Pancreas (tissue), 10 donors: ENCODE results near the gene SND1. TPM values are rescaled to one million over a fixed set of nuclear protein-coding genes. Genes with fewer than 3 reads are reported as not detected.

Experiments
- ATAC-seq, 4 donors: fragments of 200-7000 bp; cut with Tn5 transposase; one replicate each; pipeline versions ENCODE4 v1.8.0 to v1.9.1; 2020; ENCODE audit warnings: mild to moderate bottlenecking in 4 of 4, moderate library complexity in 4 of 4
- DNase-seq, 6 donors: peaks; one replicate each; pipeline ENCODE4 v3.0.0-alpha.2; 2020
- FAIRE-seq: peaks from 2 replicates; lab custom pipeline; 2012; peaks lifted over from hg19 to GRCh38; lab: Jason Lieb, UNC
- H3K27ac ChIP-seq, 4 donors: fragments of 200-600 bp; sonication (generic); 1 replicate in 3 of 4; 2 replicates in 1 of 4; pipeline versions ENCODE4 v1.5.0 to v1.8.0; 2020
- H3K27me3 ChIP-seq, 4 donors: fragments of 200-600 bp; one replicate each; pipeline ENCODE4 v1.8.0; 2021
- H3K36me3 ChIP-seq, 3 donors: fragments of 200-600 bp; sonication (generic) in 1 of 3; one replicate each; pipeline versions ENCODE4 v1.5.0 to v1.8.0; 2020 to 2021
- H3K4me1 ChIP-seq, 3 donors: fragments of 200-600 bp; one replicate each; pipeline ENCODE4 v1.8.0; 2021
- H3K4me3 ChIP-seq, 4 donors: fragments of 200-600 bp; sonication (generic) in 2 of 4; one replicate each; pipeline versions ENCODE4 v1.5.0 to v1.8.0; 2020 to 2021
- H3K9me3 ChIP-seq, 4 donors: fragments of 200-600 bp; one replicate each; pipeline ENCODE4 v1.8.0; 2021
- CTCF ChIP-seq, 4 donors: fragments of 200-600 bp; sonication (generic) in 3 of 4; IDR thresholded peaks; one replicate each; pipeline versions ENCODE4 v1.5.0 to v1.8.0; 2021; ENCODE audit warnings: antibody characterized with exemption in 4 of 4
- WGBS, 2 donors: extraction: QIAGEN DNeasy Blood & Tissue Kit; methylation state at CpG; one replicate each; pipeline ENCODE4 v1.1.7; 2013; 5-methylcytosine and 5-hydroxymethylcytosine counted together
- intact Hi-C, 3 donors: fragments of 100-400 bp; cut with DNase I; formaldehyde crosslinking; loops; one replicate each; pipeline versions ENCODE4 v1.11.1 to v1.14.2; 2022
- polyA plus RNA-seq, 2 donors: library from polyadenylated mRNA; stranded (reverse); fragments of 200-250 nt; gene quantifications; one replicate each; pipeline ENCODE4 v1.2.3, GENCODE V29; 2013
- total RNA-seq, 6 donors: library from RNA; stranded (reverse); fragmentation: NEBNext Ultra II Directional in 4 of 6; extraction: Animal tissue kit (Norgen Biotek cat#: 25700) in 4 of 6; gene quantifications; one replicate each; pipeline versions ENCODE4 v1.2.1 to v1.2.4, GENCODE V29; 2021 to 2023
- donor health status: healthy with polysubstance abuse.
- donor health status: DM: no; HTN: no; CAD: no; lungs with moderate emphysema.
- donor health status: DM: no; HTN: no; CAD: no.
- donor health status: control.
- donor health status: control.
- donor health status: Bipolar disorder and iron deficiency.
- donor health status: DM: yes; HTN: yes; CAD: no.
- donor health status: DM: no; HTN: no; CAD: no.
- donor health status: DM: no; HTN: no; CAD: no.
- donor health status: DM: yes; HTN: yes; CAD: no.

SND1 gene
- total and polyA plus RNA-seq, 8 donors: 84.1 to 308 (median 225) TPM

- no peak for TF ChIP-seq CTCF (IDR thresholded peaks at IDR 0.05)
- no peaks in the 10 kb centered on the region for H3K4me1 ChIP-seq
- DNase-seq (no peak), FAIRE-seq (no peak), ATAC-seq (no peak)
- no peak overlapping the region for H3K4me3 ChIP-seq
- no peaks in the 10 kb centered on the region for H3K36me3 ChIP-seq
- no peak overlapping the region for H3K27ac ChIP-seq
- WGBS, 2 donors: 87 to 88% methylated on average over 7 of the region's 7 CpGs
- no peaks in the 10 kb centered on the region for H3K27me3 ChIP-seq
- H3K9me3 ChIP-seq: no peaks in the 10 kb centered on the region
- intact Hi-C loops: no loop called here
These were observed 462.8 kb downstream of the SND1 start for GRCh38 chr7:128114806-128115205.

- 77 to 78% methylated on average over 10 of the region's 10 CpGs for WGBS, 2 donors
- TF ChIP-seq CTCF (IDR thresholded peaks at IDR 0.05): no peak
- intact Hi-C loops: no loop called here
- Histone ChIP-seq H3K4me3 (no peak overlapping the region), H3K27ac (no peak overlapping the region), H3K4me1 (no peaks in the 10 kb centered on the region), H3K36me3 (no peaks in the 10 kb centered on the region), H3K27me3 (no peaks in the 10 kb centered on the region), H3K9me3 (no peaks in the 10 kb centered on the region)
- DNase-seq (no peak), ATAC-seq (no peak), FAIRE-seq (no peak)
These were observed 463.4 kb downstream of the SND1 start for GRCh38 chr7:128115336-128115820.

- 83 to 86% methylated on average over 16 of the region's 16 CpGs for WGBS, 2 donors
- H3K4me3 ChIP-seq: no peak overlapping the region
- FAIRE-seq: no peak
- peak in 1 of 6 donors; percentile 5 for DNase-seq
- intact Hi-C loops: no loop called here
- ATAC-seq: no peak
- no peaks in the 10 kb centered on the region for H3K9me3 ChIP-seq
- no peaks in the 10 kb centered on the region for H3K27me3 ChIP-seq
- H3K27ac ChIP-seq: no peak overlapping the region
- no peaks in the 10 kb centered on the region for H3K36me3 ChIP-seq
- H3K4me1 ChIP-seq: no peaks in the 10 kb centered on the region
- TF ChIP-seq CTCF (IDR thresholded peaks at IDR 0.05): no peak
These were observed 464.1 kb downstream of the SND1 start for GRCh38 chr7:128115821-128116723.

GRCh38 chr7:128116740-128117139 lies 464.7 kb downstream of the SND1 start:
- H3K27me3 ChIP-seq: no peaks in the 10 kb centered on the region
- no peaks in the 10 kb centered on the region for H3K4me1 ChIP-seq
- no peaks in the 10 kb centered on the region for H3K9me3 ChIP-seq
- no peak overlapping the region for H3K4me3 ChIP-seq
- WGBS, 2 donors: 91 to 92% methylated on average over 9 of the region's 9 CpGs
- intact Hi-C loops: no loop called here
- ATAC-seq: no peak
- no peak for TF ChIP-seq CTCF (IDR thresholded peaks at IDR 0.05)
- H3K36me3 ChIP-seq: no peaks in the 10 kb centered on the region
- DNase-seq: peak in 1 of 6 donors; percentile 8
- no peak for FAIRE-seq
- H3K27ac ChIP-seq: no peak overlapping the region

GRCh38 chr7:128117691-128118090 lies 465.7 kb downstream of the SND1 start:
- Histone ChIP-seq H3K4me3 (no peak overlapping the region), H3K27me3 (no peaks in the 10 kb centered on the region), H3K27ac (no peak overlapping the region), H3K36me3 (no peaks in the 10 kb centered on the region), H3K9me3 (no peaks in the 10 kb centered on the region), H3K4me1 (no peaks in the 10 kb centered on the region)
- TF ChIP-seq CTCF (IDR thresholded peaks at IDR 0.05): no peak
- no peak for FAIRE-seq
- 84 to 87% methylated on average over 6 of the region's 6 CpGs for WGBS, 2 donors
- no peak for ATAC-seq
- DNase-seq: no peak
- intact Hi-C loops: no loop called here
